Measurements from ENCODE around the gene EFCAB9.
"Not testable (repeated sequence)": the region's sequence is repeated elsewhere in the genome, so short reads cannot be mapped to it uniquely, and the experiment has no call there.

Gene EFCAB9
- 0 reads per million in 2 donors for total RNA-seq

GRCh38 chr5:172193872-172194271, at the start of gene EFCAB9:
EFCAB9 (plus strand) TSS chr5:172194172; CDS start chr5:172194173, 1 bp downstream.
- no peak for DNase-seq

- no peak for DNase-seq
Observed at GRCh38 chr5:172144291-172144815, 49.6 kb upstream of the EFCAB9 start.

DNA sequence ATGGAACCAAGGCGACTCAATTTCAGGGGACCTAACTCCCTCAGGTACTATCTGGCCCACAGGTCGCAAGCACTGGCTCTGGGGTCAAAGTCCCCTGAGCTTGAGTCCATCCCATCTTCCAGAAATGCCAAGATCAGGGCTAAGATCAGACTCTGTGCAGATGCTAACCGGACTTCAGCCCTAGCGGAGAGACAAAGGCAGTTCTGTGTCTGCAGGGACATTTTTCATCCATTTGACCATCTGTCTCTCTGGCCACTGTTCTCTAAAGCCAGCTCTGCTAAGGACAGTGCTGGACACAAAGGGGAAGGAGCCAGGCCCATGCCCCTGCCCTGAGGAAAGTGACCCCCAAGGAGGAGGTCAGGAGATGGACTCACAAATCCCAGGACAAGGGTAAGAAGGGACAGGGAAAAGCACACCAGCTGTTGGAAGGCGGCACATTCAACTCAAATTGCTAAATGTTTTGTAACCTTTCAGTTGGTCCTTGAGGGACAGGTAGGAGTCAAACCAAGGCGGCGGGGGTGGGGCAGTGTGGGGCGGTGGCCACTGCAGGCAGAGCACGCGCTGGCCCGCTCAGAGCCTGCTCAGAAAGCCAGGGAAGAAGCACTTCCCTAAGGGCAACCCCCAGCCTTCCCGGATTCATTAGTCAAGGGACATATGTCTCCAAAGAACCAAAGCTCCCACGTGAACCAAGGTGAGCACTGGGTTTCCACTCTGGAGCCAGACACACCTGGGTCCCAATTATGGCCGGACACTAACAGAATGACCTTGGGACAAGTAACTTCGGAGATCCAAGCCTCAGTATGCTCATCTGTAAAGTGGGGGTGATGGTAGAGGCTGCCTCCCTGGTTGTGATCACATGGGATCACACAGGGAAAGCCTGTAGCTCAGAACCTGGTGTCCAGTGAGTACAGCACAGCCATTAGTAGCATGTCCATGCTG, 48.8 kb upstream of the EFCAB9 start:
- no peak for DNase-seq

- DNase-seq = no peak
Observed at GRCh38 chr5:172145870-172146747, 47.9 kb upstream of the EFCAB9 start.

DNA sequence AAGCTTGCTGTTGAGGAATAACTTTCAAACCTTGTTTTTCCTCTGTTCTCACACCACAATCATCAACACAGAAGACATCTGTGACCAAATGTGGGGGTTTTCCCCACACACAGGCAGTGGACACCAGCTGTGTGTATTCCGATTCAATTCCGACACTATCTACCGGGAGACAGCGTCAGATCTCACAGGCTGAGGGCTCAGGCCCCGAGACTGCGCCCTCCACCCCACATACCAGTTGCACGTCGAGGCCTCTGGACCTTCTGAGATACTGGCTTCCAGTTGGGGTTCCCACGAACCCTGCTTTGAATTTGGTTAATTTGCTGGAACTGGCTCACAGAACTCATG, 47.3 kb upstream of the EFCAB9 start:
- no peak for DNase-seq

DNA sequence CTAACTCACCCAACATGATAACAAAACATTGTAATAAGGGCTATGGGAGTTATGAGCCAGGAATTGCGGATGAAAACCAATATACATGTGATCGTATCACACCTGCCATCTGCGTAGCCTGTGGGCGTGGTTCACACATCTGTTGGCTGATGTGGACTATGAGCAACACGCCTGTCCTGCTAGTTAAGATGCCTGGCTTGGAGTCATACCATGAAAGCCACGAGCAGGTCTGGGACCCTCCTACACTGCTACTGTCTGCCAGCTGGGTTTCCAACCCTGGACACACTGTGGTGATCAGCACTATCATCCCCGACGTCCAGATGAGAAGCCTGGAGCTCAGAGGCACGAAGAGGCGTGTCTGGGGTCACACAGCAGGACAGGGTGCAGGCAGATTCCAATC, 46.1 kb upstream of the EFCAB9 start:
- DNase-seq = no peak

DNA sequence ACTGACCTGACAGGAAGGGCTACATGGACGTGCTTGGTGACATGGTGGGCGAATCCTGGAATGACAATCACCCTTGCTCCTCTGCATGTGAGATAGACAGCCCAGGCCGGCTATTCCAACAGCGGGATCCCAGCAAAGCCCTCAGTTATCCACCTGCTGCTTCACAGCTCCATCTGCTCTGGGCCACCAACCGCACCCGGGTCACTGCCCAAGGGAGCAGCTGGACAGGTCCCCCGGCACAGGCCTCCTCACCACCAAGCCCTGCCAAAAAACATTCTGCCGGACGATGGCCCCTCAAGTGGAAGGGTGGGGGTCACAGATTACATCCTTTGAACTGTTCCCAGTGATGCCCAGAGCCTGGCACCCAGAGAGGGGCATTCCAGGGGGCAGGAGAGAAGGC, 45.6 kb upstream of the EFCAB9 start:
- DNase-seq = no peak

DNA sequence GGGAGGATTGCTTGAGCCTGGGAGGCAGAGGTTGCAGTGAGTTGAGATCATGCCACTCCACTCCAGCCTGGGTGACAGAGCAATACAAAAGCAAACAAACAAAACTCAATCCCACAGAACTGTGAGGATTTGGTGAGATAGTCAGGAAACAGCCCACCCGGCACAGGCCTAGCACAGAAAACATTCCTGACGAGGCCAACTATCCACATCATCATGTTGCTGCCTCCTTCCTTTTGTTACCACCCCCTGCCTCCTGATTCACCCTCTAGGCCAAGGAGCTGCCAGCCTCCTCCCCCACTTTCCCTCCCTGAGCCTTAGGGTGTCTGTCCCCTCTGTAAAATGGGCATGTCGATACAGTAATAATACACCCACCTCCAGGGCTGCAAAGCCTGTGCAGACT, 44.9 kb upstream of the EFCAB9 start:
- DNase-seq = no peak

DNA sequence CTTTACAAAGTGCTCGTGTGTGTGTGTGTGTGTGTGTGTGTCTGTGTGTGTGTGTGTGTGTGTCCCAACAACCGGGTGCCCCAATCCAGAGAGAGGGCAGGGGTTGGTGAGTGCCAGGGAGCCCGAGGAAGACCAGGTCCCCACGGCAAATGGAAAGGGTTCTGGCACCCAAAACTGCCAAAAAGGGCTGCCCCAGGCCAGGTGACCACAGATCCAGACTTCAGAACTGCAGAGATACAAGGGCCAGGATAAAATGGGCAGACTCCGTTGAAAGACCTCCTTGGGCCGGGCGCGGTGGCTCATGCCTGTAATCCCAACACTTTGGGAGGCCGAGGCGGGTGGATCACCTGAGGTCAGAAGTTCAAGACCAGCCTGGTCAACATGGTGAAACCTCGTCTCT, 44.5 kb upstream of the EFCAB9 start:
- not testable (repeated sequence) for DNase-seq

DNA sequence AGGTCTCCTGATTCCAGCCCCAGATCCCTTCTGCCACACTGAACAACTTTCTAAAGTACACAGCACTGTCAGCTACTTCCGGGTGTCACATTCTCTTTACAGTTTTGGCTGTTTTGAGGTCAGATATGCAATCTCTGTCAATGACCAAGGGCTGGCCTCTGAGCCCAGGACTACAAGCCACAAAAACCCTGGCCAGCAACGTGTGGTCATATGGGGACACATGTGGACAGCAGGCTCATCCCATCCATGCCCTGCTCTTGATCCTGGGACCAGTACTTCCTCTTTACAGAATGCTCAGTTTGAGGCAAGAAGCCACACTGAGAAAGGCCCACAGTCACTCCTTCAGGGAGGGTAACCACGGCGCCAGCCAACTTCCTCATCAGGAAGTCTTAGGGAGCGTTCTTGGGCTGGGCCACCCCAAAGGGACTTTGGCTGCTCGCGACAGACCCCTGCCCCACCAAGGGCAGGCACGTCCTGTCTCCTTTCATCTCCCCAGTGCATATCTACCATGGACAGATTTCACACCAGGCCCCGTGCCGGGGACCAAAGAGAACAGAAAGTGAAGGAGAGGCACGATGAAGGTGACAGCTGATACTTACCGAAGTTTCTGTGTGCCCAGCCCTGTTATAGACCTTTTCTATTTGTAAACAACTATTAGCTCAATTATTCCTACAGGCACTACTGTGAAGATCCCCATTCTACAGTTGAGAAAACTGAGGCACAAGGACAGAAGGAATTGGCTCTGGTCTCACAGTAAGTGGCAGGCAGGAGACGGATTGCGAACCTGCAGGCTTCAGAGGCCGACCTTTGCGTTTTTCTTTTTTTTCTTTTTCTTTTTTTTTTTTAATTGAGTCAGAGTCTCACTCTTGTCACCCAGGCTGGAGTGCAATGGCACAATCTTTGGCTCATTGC, 43.2 kb upstream of the EFCAB9 start:
- no peak for DNase-seq

DNA sequence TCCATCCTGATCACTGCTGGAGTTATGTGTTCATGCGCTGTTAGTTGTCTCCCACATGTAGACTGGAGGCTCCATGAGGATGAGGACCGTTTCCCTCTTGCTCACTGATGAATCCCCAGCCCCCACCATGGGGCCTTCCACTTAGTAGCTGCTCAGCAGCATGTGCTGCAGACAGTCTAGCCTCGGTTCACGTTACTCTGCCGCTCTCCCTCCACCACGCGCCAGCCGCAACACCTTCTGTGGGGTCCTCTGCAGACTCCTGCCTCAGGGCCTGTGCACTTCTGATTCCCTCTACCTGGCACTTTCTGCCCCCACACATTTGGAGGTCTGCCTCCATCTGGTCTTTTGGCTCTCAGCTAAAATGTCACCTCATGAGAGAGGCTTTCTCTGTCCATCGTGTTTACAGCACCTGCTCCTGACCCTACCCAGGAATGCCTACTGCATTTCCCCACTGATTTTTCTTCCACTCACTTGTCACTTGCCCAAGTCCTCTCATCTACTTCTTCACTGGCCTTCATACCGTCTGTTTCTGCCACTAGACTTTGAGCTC, 42.2 kb upstream of the EFCAB9 start:
- DNase-seq = no peak

DNA sequence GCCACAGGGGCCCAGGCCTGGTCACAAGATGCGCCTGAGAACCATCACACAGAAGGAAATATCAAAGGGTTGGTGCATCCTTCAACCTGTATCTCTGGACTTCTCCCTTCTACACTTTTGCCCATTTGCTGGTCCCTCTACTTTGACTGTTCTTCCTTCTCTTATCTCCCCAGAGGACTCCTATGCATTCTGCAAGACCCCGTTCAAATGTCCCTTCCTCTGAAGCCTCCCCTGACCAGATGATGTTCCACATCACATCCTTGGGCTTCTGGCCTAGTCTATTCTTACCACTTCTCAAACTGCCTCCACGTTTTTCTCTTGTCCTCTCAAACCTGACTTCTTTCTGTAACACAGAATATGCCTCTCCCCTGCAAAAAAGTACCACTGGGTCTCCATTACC, 40.3 kb upstream of the EFCAB9 start:
- no peak for DNase-seq

GRCh38 chr5:172155101-172155500, 38.9 kb upstream of the EFCAB9 start:
- not testable (repeated sequence) for DNase-seq

- DNase-seq = no peak
Observed at GRCh38 chr5:172156541-172156994, 37.4 kb upstream of the EFCAB9 start.

DNA sequence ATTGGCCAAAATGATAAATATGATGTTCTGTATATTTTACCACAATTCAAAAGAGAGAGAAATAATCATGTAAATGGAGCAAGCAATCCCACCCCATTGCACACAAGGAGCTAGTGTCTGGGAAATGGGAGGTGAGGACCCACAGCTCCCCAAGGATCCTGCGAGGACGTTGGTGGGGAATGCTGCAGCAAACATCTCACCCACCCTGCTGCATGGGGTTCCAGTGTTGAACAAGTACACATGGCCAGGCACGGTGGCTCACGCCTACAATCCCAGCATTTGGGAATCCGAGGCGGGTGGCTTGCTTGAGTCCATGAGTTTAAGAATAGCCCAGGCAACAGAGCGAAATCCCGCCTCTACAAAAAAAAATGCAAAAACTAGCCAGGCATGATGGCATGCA, 35.0 kb upstream of the EFCAB9 start:
- no peak for DNase-seq

- no peak for DNase-seq
Observed at GRCh38 chr5:172160506-172160905, 33.5 kb upstream of the EFCAB9 start.

DNA sequence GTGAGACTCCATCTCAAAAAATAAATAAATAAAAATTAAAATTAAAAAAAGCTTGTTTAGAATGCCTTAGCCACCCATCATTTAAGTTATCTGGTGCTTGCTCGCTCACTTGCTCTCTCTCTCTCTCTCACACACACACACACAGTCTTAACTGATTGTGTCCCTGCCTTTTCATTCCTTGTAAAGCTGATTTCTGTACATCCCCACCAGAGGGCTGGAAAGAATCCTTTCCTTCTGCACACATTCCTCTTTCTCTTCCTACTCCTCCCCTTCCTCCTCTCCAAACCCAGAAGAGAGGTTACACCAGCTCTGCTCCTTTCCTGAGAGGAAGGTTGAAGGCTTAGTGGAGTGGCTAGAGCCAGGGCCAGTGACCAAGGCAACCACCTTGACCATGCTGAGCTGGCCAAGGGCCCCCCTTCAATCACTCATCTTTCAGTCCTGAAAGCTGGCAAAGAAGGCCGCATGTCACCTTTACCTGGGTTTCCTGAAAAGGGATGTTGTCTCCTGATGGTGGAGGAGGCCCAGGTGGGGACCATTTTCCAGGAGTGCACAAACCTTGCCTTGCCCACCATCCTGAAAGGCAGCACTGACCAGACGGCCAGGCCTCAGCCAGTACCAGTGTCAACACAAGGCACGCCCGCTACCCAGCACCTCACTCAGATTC, 31.5 kb upstream of the EFCAB9 start:
- no peak for DNase-seq

GRCh38 chr5:172162987-172163343, 31.0 kb upstream of the EFCAB9 start:
- DNase-seq = no peak

- no peak for DNase-seq
Observed at GRCh38 chr5:172163346-172163745, 30.6 kb upstream of the EFCAB9 start.

- no peak for DNase-seq
Observed at GRCh38 chr5:172164769-172165212, 29.2 kb upstream of the EFCAB9 start.

DNA sequence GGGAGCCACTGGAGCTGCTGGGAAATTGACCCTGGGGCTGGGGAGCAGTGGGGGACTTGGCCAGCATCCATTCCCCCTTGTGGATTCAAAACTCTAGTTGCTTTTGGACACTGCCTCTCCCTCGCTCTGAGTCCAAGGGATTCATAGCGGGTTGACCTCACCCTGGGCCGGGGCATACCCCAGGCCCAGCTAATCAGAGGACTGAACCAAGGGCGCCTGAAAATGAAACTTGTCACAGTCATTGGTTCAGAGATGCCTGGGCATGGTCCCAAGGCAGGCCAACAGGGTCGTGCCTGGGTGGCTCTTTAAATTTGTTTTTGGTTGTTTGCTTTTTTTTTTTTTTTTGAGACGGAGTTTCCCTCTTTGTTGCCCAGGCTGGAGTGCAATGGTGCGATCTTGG, 28.5 kb upstream of the EFCAB9 start:
- DNase-seq = no peak

Data from activated gamma-delta T cell (primary cell).